ENCODE measurements around the gene ESR2. TPM values are rescaled to one million over a fixed set of nuclear protein-coding genes. Genes with fewer than 3 reads are reported as not detected.

The ESR2 gene
- total RNA-seq, 2 donors from 2014 or later = 0.31 to 1.3 TPM

Small RNA genes lying within 50 kb of the gene (microRNA-seq; reads per million reads assigned to microRNA genes)
- 0 reads per million in 2 donors for gene MIR548H1

Other genes starting within 250 kb of the ESR2 start
- 10 to 100 TPM; 58.5 to 59.2 TPM for gene MTHFD1, start 94.0 kb upstream of the ESR2 start, total RNA-seq
- gene AKAP5, start 171.1 kb upstream of the ESR2 start, total RNA-seq = under 1 TPM; 0.26 to 0.27 TPM
- gene ZBTB25, start 209.5 kb upstream of the ESR2 start, total RNA-seq = 10 to 100 TPM; 10.6 to 11.9 TPM
- 10 to 100 TPM; 23.2 to 23.7 TPM for gene ZBTB1, start 210.4 kb upstream of the ESR2 start, total RNA-seq
- 10 to 100 TPM; 29.8 to 54.2 TPM for gene HSPA2, start 246.4 kb upstream of the ESR2 start, total RNA-seq

All from left cardiac atrium (tissue), 2 donors.